HEK293T (cell line): Measurements from ENCODE around the gene BAZ1B.
"Not testable (repeated sequence)": the region's sequence is repeated elsewhere in the genome, so short reads cannot be mapped to it uniquely, and the experiment has no call there.

Experiments used
- CTCF ChIA-PET: fragments of 350-600 bp; formaldehyde crosslinking; extraction: SDS; loops from one replicate; lab custom pipeline; 2021; ENCODE audit warnings: antibody characterized with exemption, inconsistent platforms; lab: Yijun Ruan, JAX
- POLR2A ChIA-PET: fragments of 350-600 bp; formaldehyde crosslinking; extraction: SDS; loops from one replicate; lab custom pipeline; 2020; ENCODE audit warnings: antibody characterized with exemption, inconsistent platforms; lab: Yijun Ruan, JAX
- DNase-seq: peaks from one replicate; pipeline ENCODE4 v3.0.0; 2012; ENCODE audit warnings: mixed read lengths; ENCODE audit errors: extremely low spot score
- ARNT ChIP-seq: fragments of 450-650 bp; IDR thresholded peaks from 2 replicates; pipeline ENCODE4 v1.6.1; 2017; ENCODE audit warnings: mild to moderate bottlenecking
- BHLHE40 ChIP-seq: fragments of 450-650 bp; IDR thresholded peaks from 2 replicates; pipeline ENCODE4 v1.6.1; 2016; ENCODE audit warnings: mild to moderate bottlenecking, moderate library complexity, borderline replicate concordance
- CTBP1 ChIP-seq: fragments of 450-650 bp; IDR thresholded peaks from 2 replicates; pipeline ENCODE4 v1.6.1; 2016; ENCODE audit warnings: borderline replicate concordance
- ELF4 ChIP-seq: fragments of 450-650 bp; IDR thresholded peaks from 2 replicates; pipeline ENCODE4 v1.6.1; 2017; ENCODE audit warnings: antibody characterized with exemption
- FOXA1 ChIP-seq: fragments of 450-650 bp; IDR thresholded peaks from 2 replicates; pipeline ENCODE4 v1.6.1; 2016; ENCODE audit warnings: mild to moderate bottlenecking
- FOXK2 ChIP-seq: fragments of 450-650 bp; IDR thresholded peaks from 2 replicates; pipeline ENCODE4 v1.6.1; 2016; ENCODE audit warnings: mild to moderate bottlenecking
- FOXM1 ChIP-seq: fragments of 450-650 bp; IDR thresholded peaks from 2 replicates; pipeline ENCODE4 v1.6.1; 2017; ENCODE audit warnings: mild to moderate bottlenecking, borderline replicate concordance
- HDGF ChIP-seq: fragments of 450-650 bp; IDR thresholded peaks from 2 replicates; pipeline ENCODE4 v1.6.1; 2017; ENCODE audit warnings: antibody characterized with exemption, borderline replicate concordance
- L3MBTL2 ChIP-seq: fragments of 450-650 bp; conservative IDR thresholded peaks from 2 replicates; pipeline ENCODE4 v1.6.1; 2016; ENCODE audit warnings: mild to moderate bottlenecking
- LEF1 ChIP-seq: fragments of 450-650 bp; IDR thresholded peaks from 2 replicates; pipeline ENCODE4 v1.6.1; 2017; ENCODE audit warnings: mild to moderate bottlenecking, borderline replicate concordance
- NFRKB ChIP-seq: fragments of 450-650 bp; IDR thresholded peaks from 2 replicates; pipeline ENCODE4 v1.6.1; 2016; ENCODE audit warnings: mild to moderate bottlenecking, moderate library complexity
- PKNOX1 ChIP-seq: fragments of 450-650 bp; IDR thresholded peaks from 2 replicates; pipeline ENCODE4 v1.6.1; 2016
- SP1 ChIP-seq: fragments of 450-650 bp; IDR thresholded peaks from 2 replicates; pipeline ENCODE4 v1.6.1; 2017
- SUZ12 ChIP-seq: fragments of 450-650 bp; IDR thresholded peaks from 2 replicates; pipeline ENCODE4 v1.6.1; 2016; ENCODE audit warnings: mild to moderate bottlenecking
- TARDBP ChIP-seq: fragments of 450-650 bp; IDR thresholded peaks from 2 replicates; pipeline ENCODE4 v1.6.1; 2016
- ZNF384 ChIP-seq: fragments of 450-650 bp; IDR thresholded peaks from 2 replicates; pipeline ENCODE4 v1.6.1; 2016

BAZ1B gene

GRCh38 chr7:73544678-73545077 lies 22.6 kb upstream of the BAZ1B start:
- POLR2A ChIA-PET: no interaction called here

GRCh38 chr7:73541722-73542121 lies 19.6 kb upstream of the BAZ1B start:
- ChIA-PET CTCF (no interaction called here), POLR2A (interaction anchor here (1.0 kb wide), 1 partner anchor 15 kb away, joined by 4 read pairs; no protein-coding TSS in a partner anchor)
- TF ChIP-seq LEF1 (no peak), L3MBTL2 (no peak), SP1 (no peak), PKNOX1 (no peak), FOXA1 (no peak), ARNT (no peak), SUZ12 (no peak), TARDBP (no peak), FOXM1 (no peak), CTBP1 (no peak), HDGF (no peak), ZNF384 (no peak), ELF4 (no peak), BHLHE40 (no peak), FOXK2 (no peak)
- no peak for DNase-seq

More at GRCh38 chr7:73544678-73545077, 22.6 kb upstream of the BAZ1B start:
- CTCF ChIA-PET: no interaction called here
- DNase-seq: no peak
- TF ChIP-seq HDGF: no peak
- no peak for TF ChIP-seq CTBP1
- TF ChIP-seq TARDBP: no peak
- no peak for TF ChIP-seq L3MBTL2
- TF ChIP-seq SUZ12: no peak
- TF ChIP-seq FOXM1: no peak
- TF ChIP-seq FOXA1: no peak
- TF ChIP-seq NFRKB: no peak
- no peak for TF ChIP-seq BHLHE40
- TF ChIP-seq PKNOX1: no peak
- TF ChIP-seq FOXK2: no peak
- no peak for TF ChIP-seq SP1
- TF ChIP-seq ZNF384: no peak
- TF ChIP-seq LEF1: no peak
- no peak for TF ChIP-seq ELF4
- TF ChIP-seq ARNT: no peak

GRCh38 chr7:73539709-73540108 lies 17.6 kb upstream of the BAZ1B start:
- TF ChIP-seq ZNF384: no peak
- no peak for TF ChIP-seq NFRKB
- no peak for TF ChIP-seq FOXM1
- no peak for TF ChIP-seq ARNT
- TF ChIP-seq SUZ12: no peak
- no peak for TF ChIP-seq HDGF
- no peak for TF ChIP-seq TARDBP
- TF ChIP-seq LEF1: no peak
- no peak for TF ChIP-seq PKNOX1
- no peak for TF ChIP-seq ELF4
- no peak for TF ChIP-seq FOXA1
- no peak for TF ChIP-seq SP1
- TF ChIP-seq FOXK2: no peak
- TF ChIP-seq CTBP1: no peak
- TF ChIP-seq BHLHE40: no peak
- no peak for TF ChIP-seq L3MBTL2
- POLR2A ChIA-PET: no interaction called here
- CTCF ChIA-PET: no interaction called here
- no peak for DNase-seq

GRCh38 chr7:73538510-73538909 lies 16.4 kb upstream of the BAZ1B start:
- DNase-seq, POLR2A ChIA-PET, CTCF ChIA-PET: not testable (repeated sequence)

DNA sequence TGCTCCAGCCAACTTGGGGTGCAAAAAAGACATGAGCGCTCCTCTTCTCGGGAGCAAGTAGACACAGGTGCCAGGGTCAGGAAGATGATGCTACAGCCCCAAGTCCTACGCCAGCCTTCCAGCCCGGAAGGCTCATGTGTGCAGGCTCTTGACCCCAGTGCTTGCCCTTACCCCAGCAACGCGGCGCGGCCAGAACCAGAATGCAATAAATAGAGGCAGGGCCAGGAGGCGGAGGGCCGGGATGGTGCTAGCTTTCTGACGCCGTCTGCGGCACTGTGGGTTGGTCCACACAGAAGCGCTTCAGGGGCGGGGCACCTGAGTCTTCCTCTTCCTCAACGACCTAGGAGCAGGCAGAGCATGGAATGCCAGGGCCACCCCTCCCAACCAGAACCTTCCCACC lies 15.0 kb upstream of the BAZ1B start:
- DNase-seq: no peak
- CTCF ChIA-PET: no interaction called here
- TF ChIP-seq ELF4 (no peak), BHLHE40 (no peak), ARNT (no peak), PKNOX1 (no peak), FOXM1 (no peak), L3MBTL2 (no peak), NFRKB (no peak), TARDBP (no peak)
- POLR2A ChIA-PET: interaction anchor here (1.3 kb wide), 1 partner anchor 20 kb away, joined by 4 read pairs; the partner anchor contains the start of gene BCL7B

- DNase-seq: no peak
- ChIA-PET POLR2A (interaction anchor here (1.3 kb wide), 1 partner anchor 21 kb away, joined by 4 read pairs; the partner anchor contains the start of gene BCL7B), CTCF (interaction anchor here (0.7 kb wide), 1 partner anchor 212 kb away, joined by 5 read pairs; no protein-coding TSS in a partner anchor)
- TF ChIP-seq FOXA1: no peak
- no peak for TF ChIP-seq ZNF384
- TF ChIP-seq CTBP1: no peak
- no peak for TF ChIP-seq SP1
- no peak for TF ChIP-seq HDGF
- no peak for TF ChIP-seq ARNT
- TF ChIP-seq SUZ12: no peak
- no peak for TF ChIP-seq NFRKB
These were observed 14.4 kb upstream of the BAZ1B start for GRCh38 chr7:73536479-73536878.

DNA sequence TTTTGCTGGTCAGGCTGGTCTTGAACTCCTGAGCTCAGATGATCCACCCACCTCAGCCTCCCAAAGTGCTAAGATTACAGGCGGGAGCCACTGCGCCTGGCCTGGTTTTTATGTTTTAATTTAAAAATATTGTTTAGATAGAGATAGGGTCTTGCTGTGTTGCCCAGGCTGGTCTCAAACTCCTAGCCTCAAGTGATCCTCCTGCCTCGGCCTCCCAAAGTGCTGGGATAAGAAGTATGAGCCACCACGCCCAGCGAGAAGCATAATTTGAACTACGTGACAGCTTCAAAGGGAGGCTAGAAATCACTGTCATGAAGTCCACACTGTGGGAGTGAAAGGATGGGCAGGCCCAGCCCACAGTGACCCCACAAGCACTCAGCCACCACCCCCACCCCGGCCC lies 13.8 kb upstream of the BAZ1B start:
- not testable (repeated sequence) for DNase-seq
- ChIA-PET CTCF (interaction anchor here (0.7 kb wide), 1 partner anchor 212 kb away, joined by 5 read pairs; no protein-coding TSS in a partner anchor), POLR2A (interaction anchor here (1.3 kb wide), 1 partner anchor 21 kb away, joined by 4 read pairs; the partner anchor contains the start of gene BCL7B)
